ENCODE data around the gene ZNF678. TPM values are rescaled to one million over a fixed set of nuclear protein-coding genes. Genes with fewer than 3 reads are reported as not detected.
"Not testable (repeated sequence)": the region's sequence is repeated elsewhere in the genome, so short reads cannot be mapped to it uniquely, and the experiment has no call there.

The ZNF678 gene
- total and polyA plus RNA-seq, 2 donors (not counting 1 experiment from before 2014, with no cell fraction given): 2.2 to 7.3 TPM

DNA sequence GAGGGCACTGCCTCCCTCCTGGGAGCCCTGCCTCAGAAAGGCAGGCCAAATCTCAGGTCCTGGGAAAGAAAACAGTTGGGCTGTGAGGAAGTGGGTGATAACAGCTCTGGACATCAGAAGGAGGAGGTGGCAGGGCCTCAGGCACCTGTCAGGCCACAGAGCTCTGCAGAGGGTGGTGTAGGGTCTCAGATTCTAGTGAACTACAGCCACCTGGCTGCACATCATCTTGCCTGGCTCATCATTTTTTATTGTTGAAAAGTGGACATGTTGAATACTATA lies 15.3 kb upstream of the ZNF678 start:
- Histone ChIP-seq H3K4me1 (ENCODE audit: control insufficient read depth, extremely low read depth, insufficient read depth, low read length) (no peaks in the 10 kb centered on the region), H2AFZ (ENCODE audit: low read length) (no peak overlapping the region), H3K4me2 (ENCODE audit: extremely low read depth, insufficient read depth, low read length) (no peak overlapping the region), H3K9me3 (ENCODE audit: control insufficient read depth, insufficient read depth, low read depth, low read length) (no peaks in the 10 kb centered on the region), H4K20me1 (ENCODE audit: control insufficient read depth, extremely low read depth, insufficient read depth, low read length) (no peaks in the 10 kb centered on the region), H3K4me3 (replicated peaks in 1 of 4; ENCODE audit: control extremely low read depth in 1 of 4, insufficient read depth in 1 of 4, low read depth in 3 of 4, low read length in 4 of 4) (no peak overlapping the region), H3K79me2 (ENCODE audit: control insufficient read depth, insufficient read depth, low read length) (no peaks in the 10 kb centered on the region), H3K27me3 (ENCODE audit: control insufficient read depth, insufficient read depth, low read length) (no peaks in the 10 kb centered on the region), H3K36me3 (ENCODE audit: control insufficient read depth, insufficient read depth, low read length) (no peaks in the 10 kb centered on the region), H3K27ac (ENCODE audit: insufficient read depth, low read length) (no peak overlapping the region), H3K9ac (ENCODE audit: insufficient read depth, low read length) (no peak overlapping the region)
- no peak for DNase-seq (ENCODE audit: low read depth in 2 of 2)
- TF ChIP-seq, protein P1, sequence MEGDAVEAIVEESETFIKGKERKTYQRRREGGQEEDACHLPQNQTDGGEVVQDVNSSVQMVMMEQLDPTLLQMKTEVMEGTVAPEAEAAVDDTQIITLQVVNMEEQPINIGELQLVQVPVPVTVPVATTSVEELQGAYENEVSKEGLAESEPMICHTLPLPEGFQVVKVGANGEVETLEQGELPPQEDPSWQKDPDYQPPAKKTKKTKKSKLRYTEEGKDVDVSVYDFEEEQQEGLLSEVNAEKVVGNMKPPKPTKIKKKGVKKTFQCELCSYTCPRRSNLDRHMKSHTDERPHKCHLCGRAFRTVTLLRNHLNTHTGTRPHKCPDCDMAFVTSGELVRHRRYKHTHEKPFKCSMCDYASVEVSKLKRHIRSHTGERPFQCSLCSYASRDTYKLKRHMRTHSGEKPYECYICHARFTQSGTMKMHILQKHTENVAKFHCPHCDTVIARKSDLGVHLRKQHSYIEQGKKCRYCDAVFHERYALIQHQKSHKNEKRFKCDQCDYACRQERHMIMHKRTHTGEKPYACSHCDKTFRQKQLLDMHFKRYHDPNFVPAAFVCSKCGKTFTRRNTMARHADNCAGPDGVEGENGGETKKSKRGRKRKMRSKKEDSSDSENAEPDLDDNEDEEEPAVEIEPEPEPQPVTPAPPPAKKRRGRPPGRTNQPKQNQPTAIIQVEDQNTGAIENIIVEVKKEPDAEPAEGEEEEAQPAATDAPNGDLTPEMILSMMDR (conservative IDR thresholded peaks at IDR 0.05 in 1 of 2, IDR thresholded peaks at IDR 0.05 in 1 of 2; ENCODE audit: low read depth in 1 of 2, low read length in 2 of 2): no peak
- no peak for TF ChIP-seq EZH2 (IDR thresholded peaks at IDR 0.05; ENCODE audit: low read length, missing control alignments)

DNA sequence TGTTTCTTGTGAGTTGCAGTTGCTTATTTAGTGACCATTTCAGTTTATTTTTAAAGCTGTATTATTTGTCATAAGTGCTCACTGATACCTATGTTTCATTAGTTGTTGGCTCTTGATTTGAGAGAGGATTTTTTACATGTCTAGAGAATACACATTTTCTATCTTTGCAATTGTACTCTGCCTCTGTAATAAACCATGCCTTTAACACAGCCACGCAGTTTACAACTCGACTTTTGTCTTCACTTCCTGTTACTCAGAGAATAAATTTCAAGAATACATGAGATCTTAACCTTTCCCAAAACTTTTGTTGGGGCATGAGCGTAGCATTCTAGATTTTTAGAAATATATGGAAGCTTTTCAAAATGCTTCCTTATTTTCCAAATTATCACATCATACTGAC lies 14.9 kb upstream of the ZNF678 start:
- no peak overlapping the region for H3K4me2 ChIP-seq (ENCODE audit: extremely low read depth, insufficient read depth, low read length)
- H3K27me3 ChIP-seq (ENCODE audit: control insufficient read depth, insufficient read depth, low read length): no peaks in the 10 kb centered on the region
- H3K79me2 ChIP-seq (ENCODE audit: control insufficient read depth, insufficient read depth, low read length): no peaks in the 10 kb centered on the region
- no peak overlapping the region for H3K4me3 ChIP-seq (replicated peaks in 1 of 4; ENCODE audit: control extremely low read depth in 1 of 4, insufficient read depth in 1 of 4, low read depth in 3 of 4, low read length in 4 of 4)
- H4K20me1 ChIP-seq (ENCODE audit: control insufficient read depth, extremely low read depth, insufficient read depth, low read length): no peaks in the 10 kb centered on the region
- DNase-seq (ENCODE audit: low read depth in 2 of 2): no peak
- no peak overlapping the region for H3K9ac ChIP-seq (ENCODE audit: insufficient read depth, low read length)
- TF ChIP-seq EZH2 (IDR thresholded peaks at IDR 0.05; ENCODE audit: low read length, missing control alignments): no peak
- TF ChIP-seq, protein P1 (conservative IDR thresholded peaks at IDR 0.05 in 1 of 2, IDR thresholded peaks at IDR 0.05 in 1 of 2; ENCODE audit: low read depth in 1 of 2, low read length in 2 of 2): no peak
- no peak overlapping the region for H3K27ac ChIP-seq (ENCODE audit: insufficient read depth, low read length)
- H2AFZ ChIP-seq (ENCODE audit: low read length): no peak overlapping the region
- H3K36me3 ChIP-seq (ENCODE audit: control insufficient read depth, insufficient read depth, low read length): no peaks in the 10 kb centered on the region
- no peaks in the 10 kb centered on the region for H3K9me3 ChIP-seq (ENCODE audit: control insufficient read depth, insufficient read depth, low read depth, low read length)
- no peaks in the 10 kb centered on the region for H3K4me1 ChIP-seq (ENCODE audit: control insufficient read depth, extremely low read depth, insufficient read depth, low read length)

DNA sequence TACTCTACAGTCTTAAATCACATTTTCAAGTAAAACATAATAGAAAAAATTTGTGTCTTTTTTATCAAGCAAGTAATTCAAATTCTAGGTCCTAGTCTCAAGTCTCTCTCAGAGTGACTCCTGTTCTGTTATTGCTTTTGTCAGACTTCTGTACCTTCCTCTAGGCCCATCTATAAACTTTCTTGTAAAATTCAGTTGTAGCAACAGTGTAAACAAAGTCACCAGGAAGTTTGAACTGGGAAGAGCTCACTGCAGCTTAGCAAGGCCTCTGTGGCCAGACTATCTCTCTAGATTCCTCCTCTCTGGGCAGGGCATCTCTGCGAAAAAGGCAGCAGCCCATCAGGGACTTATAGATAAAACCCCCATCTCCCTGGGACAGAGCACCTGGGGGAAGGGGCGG lies 13.5 kb upstream of the ZNF678 start:
- DNase-seq (ENCODE audit: low read depth in 2 of 2): no peak
- no peak overlapping the region for H3K4me2 ChIP-seq (ENCODE audit: extremely low read depth, insufficient read depth, low read length)
- H4K20me1 ChIP-seq (ENCODE audit: control insufficient read depth, extremely low read depth, insufficient read depth, low read length): no peaks in the 10 kb centered on the region
- TF ChIP-seq, protein P1 (conservative IDR thresholded peaks at IDR 0.05 in 1 of 2, IDR thresholded peaks at IDR 0.05 in 1 of 2; ENCODE audit: low read depth in 1 of 2, low read length in 2 of 2): no peak
- no peak overlapping the region for H3K27ac ChIP-seq (ENCODE audit: insufficient read depth, low read length)
- no peaks in the 10 kb centered on the region for H3K4me1 ChIP-seq (ENCODE audit: control insufficient read depth, extremely low read depth, insufficient read depth, low read length)
- no peak overlapping the region for H3K9ac ChIP-seq (ENCODE audit: insufficient read depth, low read length)
- H3K36me3 ChIP-seq (ENCODE audit: control insufficient read depth, insufficient read depth, low read length): no peaks in the 10 kb centered on the region
- no peaks in the 10 kb centered on the region for H3K9me3 ChIP-seq (ENCODE audit: control insufficient read depth, insufficient read depth, low read depth, low read length)
- H3K27me3 ChIP-seq (ENCODE audit: control insufficient read depth, insufficient read depth, low read length): no peaks in the 10 kb centered on the region
- no peaks in the 10 kb centered on the region for H3K79me2 ChIP-seq (ENCODE audit: control insufficient read depth, insufficient read depth, low read length)
- no peak overlapping the region for H3K4me3 ChIP-seq (replicated peaks in 1 of 4; ENCODE audit: control extremely low read depth in 1 of 4, insufficient read depth in 1 of 4, low read depth in 3 of 4, low read length in 4 of 4)
- no peak overlapping the region for H2AFZ ChIP-seq (ENCODE audit: low read length)

DNA sequence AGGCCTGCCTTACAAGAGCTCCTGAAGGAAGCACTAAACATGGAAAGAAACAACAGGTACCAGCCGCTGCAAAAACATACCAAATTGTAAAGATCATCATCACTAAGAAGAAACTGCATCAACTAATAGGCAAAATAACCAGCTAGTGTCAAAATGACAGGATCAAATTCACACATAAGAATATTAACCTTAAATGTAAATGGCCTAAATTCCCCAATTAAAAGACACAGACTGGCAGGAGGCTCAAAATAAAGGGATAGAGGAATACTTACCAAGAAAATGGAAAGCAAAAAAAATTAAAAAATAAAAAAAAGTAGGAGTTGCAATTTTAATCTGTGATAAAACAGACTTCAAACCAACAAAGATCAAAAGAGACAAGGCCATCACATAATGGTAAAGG lies 11.5 kb upstream of the ZNF678 start:
- not testable (repeated sequence) for H3K27me3 ChIP-seq (ENCODE audit: control insufficient read depth, insufficient read depth, low read length)

More for the DNA sequence above, 11.5 kb upstream of the ZNF678 start:
- H2AFZ ChIP-seq (ENCODE audit: low read length); H3K36me3 ChIP-seq (ENCODE audit: control insufficient read depth, insufficient read depth, low read length); H4K20me1 ChIP-seq (ENCODE audit: control insufficient read depth, extremely low read depth, insufficient read depth, low read length); H3K4me1 ChIP-seq (ENCODE audit: control insufficient read depth, extremely low read depth, insufficient read depth, low read length); DNase-seq (ENCODE audit: low read depth in 2 of 2); H3K9ac ChIP-seq (ENCODE audit: insufficient read depth, low read length); H3K4me3 ChIP-seq (replicated peaks in 1 of 4; ENCODE audit: control extremely low read depth in 1 of 4, insufficient read depth in 1 of 4, low read depth in 3 of 4, low read length in 4 of 4); H3K4me2 ChIP-seq (ENCODE audit: extremely low read depth, insufficient read depth, low read length); H3K9me3 ChIP-seq (ENCODE audit: control insufficient read depth, insufficient read depth, low read depth, low read length); H3K27ac ChIP-seq (ENCODE audit: insufficient read depth, low read length); H3K79me2 ChIP-seq (ENCODE audit: control insufficient read depth, insufficient read depth, low read length): not testable (repeated sequence)
